Lung (tissue), 12 donors: ENCODE results near the gene COLGALT1. TPM values are rescaled to one million over a fixed set of nuclear protein-coding genes. Genes with fewer than 3 reads are reported as not detected.

ENCODE experiments used
- ATAC-seq: fragments of 200-7000 bp; cut with Tn5 transposase; one replicate; pipeline ENCODE4 v1.9.1; 2020; ENCODE audit warnings: moderate number of reproducible peaks; ENCODE audit not compliant: insufficient read depth, low FRiP score
- DNase-seq, 3 donors: peaks; one replicate each; pipeline ENCODE4 v3.0.0-alpha.2; 2013 to 2017
- H3K27ac ChIP-seq, 2 donors: one replicate each; pipeline ENCODE4 v1.5.1; 2013; ENCODE audit warnings: mild to moderate bottlenecking in 2 of 2, moderate library complexity in 2 of 2, control low read depth in 1 of 2, inconsistent platforms in 1 of 2, low read depth in 1 of 2, low read length in 1 of 2
- H3K27me3 ChIP-seq, 3 donors: one replicate each; pipeline ENCODE4 v1.5.1; 2013; ENCODE audit warnings: low read length in 2 of 3; ENCODE audit not compliant: control insufficient read depth in 3 of 3, insufficient read depth in 3 of 3
- H3K36me3 ChIP-seq, 4 donors: one replicate each; pipeline ENCODE4 v1.5.1; 2013; ENCODE audit warnings: low read length in 4 of 4, mild to moderate bottlenecking in 1 of 4, moderate library complexity in 1 of 4; ENCODE audit not compliant: control insufficient read depth in 4 of 4, insufficient read depth in 4 of 4
- H3K4me1 ChIP-seq, 5 donors: one replicate each; pipeline ENCODE4 v1.5.1; 2013; ENCODE audit warnings: low read length in 5 of 5, mild to moderate bottlenecking in 2 of 5, moderate library complexity in 1 of 5; ENCODE audit not compliant: control insufficient read depth in 5 of 5, insufficient read depth in 5 of 5
- H3K4me3 ChIP-seq: one replicate; pipeline ENCODE4 v1.5.1; 2013; ENCODE audit warnings: mild to moderate bottlenecking, control low read depth, moderate library complexity
- H3K9ac ChIP-seq, 2 donors: one replicate each; pipeline ENCODE4 v1.5.1; 2013; ENCODE audit warnings: low read length in 2 of 2, control low read depth in 1 of 2; ENCODE audit not compliant: insufficient read depth in 1 of 2
- H3K9me3 ChIP-seq, 4 donors: one replicate each; pipeline ENCODE4 v1.5.1; 2013; ENCODE audit warnings: low read length in 3 of 4, mild to moderate bottlenecking in 1 of 4, moderate library complexity in 1 of 4; ENCODE audit not compliant: control insufficient read depth in 4 of 4, insufficient read depth in 3 of 4
- CTCF ChIP-seq: IDR thresholded peaks from 2 replicates; pipeline ENCODE4 v1.5.1; 2012; ENCODE audit warnings: mild to moderate bottlenecking; ENCODE audit errors: control extremely low read depth, extremely low read depth
- WGBS, 2 donors: extraction: QIAGEN DNeasy Blood & Tissue Kit; methylation state at CpG; one replicate each; pipeline ENCODE4 v1.1.7; 2013; 5-methylcytosine and 5-hydroxymethylcytosine counted together
- polyA plus RNA-seq, 2 donors: library from polyadenylated mRNA; stranded (reverse); fragments of 200-250 nt; gene quantifications; one replicate each; pipeline ENCODE4 v1.2.1, GENCODE V29; 2013
- total RNA-seq, 2 donors: library from RNA; depleted of rRNA in 1 of 2; stranded (reverse); fragments of >200 nt in 1 of 2; gene quantifications; one replicate each; pipeline ENCODE4 v1.2.1, GENCODE V29; 2014 to 2021
- donor health status: control.
- donor health status: control.
- donor health status: Bipolar disorder and iron deficiency.
- donor health status: healthy.
- donor health status: DM: yes; HTN: yes; CAD: no.

The COLGALT1 gene
- total and polyA plus RNA-seq, 4 donors, result 39.9 to 129 (median 85.1) TPM

- H3K27ac ChIP-seq, result peak overlapping the region; percentile 40 to 41
Observed at GRCh38 chr19:17560205-17560595, 4.8 kb downstream of the COLGALT1 start.

GRCh38 chr19:17562097-17562496, 6.6 kb downstream of the COLGALT1 start:
- ATAC-seq (no peak), DNase-seq (no peak)
- peaks cover 0 to 32% (median 16%) of the 10 kb centered on the region in 4 donors for H3K36me3 ChIP-seq
- 95 to 96% methylated on average over 4 of the region's 4 CpGs for WGBS, 2 donors
- H3K9ac ChIP-seq, result no peak overlapping the region
- H3K27ac ChIP-seq, result no peak overlapping the region
- no peaks in the 10 kb centered on the region for H3K9me3 ChIP-seq
- no peak for TF ChIP-seq CTCF
- no peaks in the 10 kb centered on the region for H3K4me1 ChIP-seq
- H3K4me3 ChIP-seq, result no peak overlapping the region
- H3K27me3 ChIP-seq, result no peaks in the 10 kb centered on the region

More at GRCh38 chr19:17560205-17560595, 4.8 kb downstream of the COLGALT1 start:
- no peak for DNase-seq
- Histone ChIP-seq H3K4me1 (peaks cover 0 to 9% (median 0%) of the 10 kb centered on the region in 5 donors), H3K4me3 (no peak overlapping the region), H3K9ac (no peak overlapping the region), H3K27me3 (no peaks in the 10 kb centered on the region), H3K36me3 (peaks cover 0 to 28% (median 14%) of the 10 kb centered on the region in 4 donors), H3K9me3 (no peaks in the 10 kb centered on the region)
- WGBS, 2 donors, result 61 to 68% methylated on average over 14 of the region's 14 CpGs
- no peak for TF ChIP-seq CTCF
- no peak for ATAC-seq

- WGBS, 2 donors, result 69 to 81% methylated on average over 11 of the region's 11 CpGs
- Histone ChIP-seq H3K4me1 (no peaks in the 10 kb centered on the region), H3K36me3 (peaks cover 0 to 36% (median 14%) of the 10 kb centered on the region in 4 donors)
Observed at GRCh38 chr19:17562561-17562960, 7.1 kb downstream of the COLGALT1 start.

More at GRCh38 chr19:17562561-17562960, 7.1 kb downstream of the COLGALT1 start:
- H3K4me3 ChIP-seq, result no peak overlapping the region
- TF ChIP-seq CTCF, result no peak
- no peaks in the 10 kb centered on the region for H3K9me3 ChIP-seq
- DNase-seq (no peak), ATAC-seq (no peak)
- no peak overlapping the region for H3K27ac ChIP-seq
- no peak overlapping the region for H3K9ac ChIP-seq
- no peaks in the 10 kb centered on the region for H3K27me3 ChIP-seq
